ENCODE measurements around the gene TBC1D1. TPM values are rescaled to one million over a fixed set of nuclear protein-coding genes. Genes with fewer than 3 reads are reported as not detected.

Gene TBC1D1
- total RNA-seq, 1 donor from 2014 or later, result 96.0 TPM

GRCh38 chr4:37995299-37995821 is 104.5 kb downstream of the TBC1D1 start:
- no peak overlapping the region for H3K4me3 ChIP-seq
- H3K27ac ChIP-seq, result peak overlapping the region; percentile 15
- H3K4me1 ChIP-seq, result peaks cover 41% of the 10 kb centered on the region
- DNase-seq (ENCODE audit: extremely low spot score in 2 of 2), result no peak
- no peaks in the 10 kb centered on the region for H3K9me3 ChIP-seq
- no peaks in the 10 kb centered on the region for H3K36me3 ChIP-seq
- intact Hi-C loops (cut with DNase I), result no loop called here
- TF ChIP-seq CTCF (IDR thresholded peaks at IDR 0.05) (no peak), POLR2A (IDR thresholded peaks at IDR 0.05) (no peak), POLR2AphosphoS5 (IDR thresholded peaks at IDR 0.05; ENCODE audit: insufficient read depth in 1 of 2, low read depth in 1 of 2) (no peak)
- no peaks in the 10 kb centered on the region for H3K27me3 ChIP-seq

GRCh38 chr4:37995981-37996775 is 105.3 kb downstream of the TBC1D1 start:
- no peak for DNase-seq (ENCODE audit: extremely low spot score in 2 of 2)
- no peaks in the 10 kb centered on the region for H3K9me3 ChIP-seq
- no peaks in the 10 kb centered on the region for H3K36me3 ChIP-seq
- intact Hi-C loops (cut with DNase I), result no loop called here
- H3K27ac ChIP-seq, result peak overlapping the region; percentile 15
- H3K4me3 ChIP-seq, result no peak overlapping the region
- H3K4me1 ChIP-seq, result peaks cover 34% of the 10 kb centered on the region
- no peak for TF ChIP-seq POLR2AphosphoS5 (IDR thresholded peaks at IDR 0.05; ENCODE audit: insufficient read depth in 1 of 2, low read depth in 1 of 2)
- no peak for TF ChIP-seq CTCF (IDR thresholded peaks at IDR 0.05)
- TF ChIP-seq POLR2A (IDR thresholded peaks at IDR 0.05), result no peak
- no peaks in the 10 kb centered on the region for H3K27me3 ChIP-seq

GRCh38 chr4:37998226-37998625 is 107.3 kb downstream of the TBC1D1 start:
- DNase-seq (ENCODE audit: extremely low spot score in 2 of 2), result no peak
- TF ChIP-seq POLR2A (IDR thresholded peaks at IDR 0.05), result no peak
- no peak for TF ChIP-seq POLR2AphosphoS5 (IDR thresholded peaks at IDR 0.05; ENCODE audit: insufficient read depth in 1 of 2, low read depth in 1 of 2)
- TF ChIP-seq CTCF (IDR thresholded peaks at IDR 0.05), result no peak
- peaks cover 34% of the 10 kb centered on the region for H3K4me1 ChIP-seq
- H3K9me3 ChIP-seq, result no peaks in the 10 kb centered on the region
- intact Hi-C loops (cut with DNase I), result no loop called here
- H3K4me3 ChIP-seq, result no peak overlapping the region
- H3K36me3 ChIP-seq, result no peaks in the 10 kb centered on the region
- no peak overlapping the region for H3K27ac ChIP-seq
- no peaks in the 10 kb centered on the region for H3K27me3 ChIP-seq

- no peak for DNase-seq (ENCODE audit: extremely low spot score in 2 of 2)
- Histone ChIP-seq H3K27ac (no peak overlapping the region), H3K4me1 (peaks cover 26% of the 10 kb centered on the region), H3K27me3 (no peaks in the 10 kb centered on the region), H3K36me3 (no peaks in the 10 kb centered on the region), H3K4me3 (no peak overlapping the region), H3K9me3 (no peaks in the 10 kb centered on the region)
- TF ChIP-seq CTCF (IDR thresholded peaks at IDR 0.05), result no peak
- TF ChIP-seq POLR2AphosphoS5 (IDR thresholded peaks at IDR 0.05; ENCODE audit: insufficient read depth in 1 of 2, low read depth in 1 of 2), result no peak
- no peak for TF ChIP-seq POLR2A (IDR thresholded peaks at IDR 0.05)
- intact Hi-C loops (cut with DNase I), result no loop called here
Measured at GRCh38 chr4:37999000-37999716, 108.3 kb downstream of the TBC1D1 start.

Data from vagina (tissue), 2 donors.